CD4-positive, CD25-positive, alpha-beta regulatory T cell (primary cell): ENCODE results near the gene OR4C5. TPM values are rescaled to one million over a fixed set of nuclear protein-coding genes. Genes with fewer than 3 reads are reported as not detected.
"Not testable (repeated sequence)": the region's sequence is repeated elsewhere in the genome, so short reads cannot be mapped to it uniquely, and the experiment has no call there.

Experiments used
- ATAC-seq, 2 donors: fragments of 150-1000 bp; cut with Tn5 transposase; one replicate each; pipeline ENCODE4 v1.10.0; 2021; ENCODE audit warnings: low read depth in 2 of 2, moderate number of reproducible peaks in 2 of 2, moderate library complexity in 1 of 2
- DNase-seq, 3 donors: peaks; one replicate each; pipeline versions ENCODE4 v3.0.0 to v3.0.0-alpha.2; 2012 to 2022; ENCODE audit warnings: mixed read lengths in 1 of 3
- H3K27ac ChIP-seq: one replicate; pipeline ENCODE4 v1.7.0; 2013; ENCODE audit warnings: mild to moderate bottlenecking, low read length; ENCODE audit not compliant: insufficient read depth, poor library complexity, severe bottlenecking
- H3K27me3 ChIP-seq: one replicate; pipeline ENCODE4 v1.7.0; 2013; ENCODE audit warnings: low read length; ENCODE audit not compliant: control insufficient read depth, insufficient read depth
- H3K36me3 ChIP-seq: one replicate; pipeline ENCODE4 v1.7.0; 2013; ENCODE audit warnings: mild to moderate bottlenecking, low read length, moderate library complexity; ENCODE audit not compliant: control insufficient read depth, insufficient read depth
- H3K4me1 ChIP-seq: 2 replicates; pipeline ENCODE4 v1.7.0; 2013; ENCODE audit warnings: mild to moderate bottlenecking, low read length; ENCODE audit not compliant: insufficient read depth, control insufficient read depth, poor library complexity, severe bottlenecking
- H3K4me3 ChIP-seq: one replicate; pipeline ENCODE4 v1.7.0; 2013; ENCODE audit warnings: low read depth, mild to moderate bottlenecking, low read length, moderate library complexity
- H3K9me3 ChIP-seq, 2 experiments: 1 replicate in 1 of 2; 2 replicates in 1 of 2; pipeline ENCODE4 v1.7.0; 2013; ENCODE audit warnings: low read length in 2 of 2, mild to moderate bottlenecking in 1 of 2, moderate library complexity in 1 of 2; ENCODE audit not compliant: control insufficient read depth in 2 of 2
- H3K27ac Mint-ChIP-seq, 3 donors: one replicate each; pipeline ENCODE4 v1.8.0; 2020 to 2022; ENCODE audit warnings: mild to moderate bottlenecking in 3 of 3, mixed read lengths in 3 of 3, moderate library complexity in 2 of 3
- H3K27me3 Mint-ChIP-seq: one replicate; pipeline ENCODE4 v1.8.0; 2022; ENCODE audit warnings: mild to moderate bottlenecking, mixed read lengths
- H3K36me3 Mint-ChIP-seq: one replicate; pipeline ENCODE4 v1.8.0; 2020; ENCODE audit warnings: mixed read lengths
- H3K4me1 Mint-ChIP-seq, 4 donors: one replicate each; pipeline ENCODE4 v1.8.0; 2020 to 2022; ENCODE audit warnings: mixed read lengths in 4 of 4, mild to moderate bottlenecking in 1 of 4
- H3K4me3 Mint-ChIP-seq, 4 donors: one replicate each; pipeline ENCODE4 v1.8.0; 2020 to 2022; ENCODE audit warnings: mild to moderate bottlenecking in 4 of 4, mixed read lengths in 4 of 4, moderate library complexity in 3 of 4
- H3K9me3 Mint-ChIP-seq, 7 donors: one replicate each; pipeline ENCODE4 v1.8.0; 2020 to 2022; ENCODE audit warnings: mixed read lengths in 7 of 7, mild to moderate bottlenecking in 3 of 7, moderate library complexity in 2 of 7
- polyA plus RNA-seq, 4 donors: library from polyadenylated mRNA; unstranded; fragments of 300-500 nt; fragmentation: Illumina TruSeq; gene quantifications; one replicate each; pipeline ENCODE4 v1.2.3, GENCODE V29; 2021
- total RNA-seq: library from RNA; stranded (reverse); gene quantifications from one replicate; pipeline ENCODE4 v1.2.3, GENCODE V29; 2022

OR4C5 gene
- total and polyA plus RNA-seq, 5 donors from 2014 or later: not detected

GRCh38 chr11:48341466-48341865 is 24.8 kb downstream of the OR4C5 start:
- H3K9me3 Mint-ChIP-seq: peaks cover 0 to 17% (median 6%) of the 10 kb centered on the region in 7 donors
- peaks cover 5 to 25% (median 10%) of the 10 kb centered on the region in 4 donors for H3K4me1 Mint-ChIP-seq
- H3K27ac Mint-ChIP-seq: no peak overlapping the region
- Histone ChIP-seq H3K27ac (no peak overlapping the region), H3K27me3 (no peaks in the 10 kb centered on the region), H3K36me3 (no peaks in the 10 kb centered on the region), H3K4me3 (no peak overlapping the region), H3K4me1 (no peaks in the 10 kb centered on the region), H3K9me3 (peaks cover 0 to 8% of the 10 kb centered on the region in 2 experiments)
- ATAC-seq (no peak), DNase-seq (peak in 1 of 3 donors; percentile 9)
- H3K4me3 Mint-ChIP-seq: peak overlapping the region in 1 of 4 donors; percentile 21
- peaks cover 5% of the 10 kb centered on the region for H3K36me3 Mint-ChIP-seq
- H3K27me3 Mint-ChIP-seq: peaks cover 14% of the 10 kb centered on the region

GRCh38 chr11:48324620-48325019 is 41.6 kb downstream of the OR4C5 start, which contains the start of gene OR4C3:
Gene OR4C3, plus strand, starts transcription at chr11:48324920. Its CDS starts 102 bp downstream, at chr11:48325022.
- not testable (repeated sequence) for H3K36me3 Mint-ChIP-seq

GRCh38 chr11:48319813-48320212 is 46.5 kb downstream of the OR4C5 start:
- not testable (repeated sequence) for H3K9me3 ChIP-seq, H3K9me3 Mint-ChIP-seq, H3K4me3 Mint-ChIP-seq, H3K4me1 Mint-ChIP-seq, H3K27ac ChIP-seq, H3K27me3 ChIP-seq, H3K36me3 ChIP-seq, H3K4me1 ChIP-seq, H3K36me3 Mint-ChIP-seq, ATAC-seq, DNase-seq, H3K27ac Mint-ChIP-seq, H3K4me3 ChIP-seq
- H3K27me3 Mint-ChIP-seq: peaks cover 13% of the 10 kb centered on the region

More at GRCh38 chr11:48324620-48325019, 41.6 kb downstream of the OR4C5 start, which contains the start of gene OR4C3:
- H3K27ac Mint-ChIP-seq, H3K4me3 Mint-ChIP-seq, ATAC-seq, H3K9me3 Mint-ChIP-seq, H3K27me3 ChIP-seq, H3K36me3 ChIP-seq, DNase-seq, H3K4me1 Mint-ChIP-seq, H3K27ac ChIP-seq, H3K4me3 ChIP-seq, H3K4me1 ChIP-seq, H3K9me3 ChIP-seq: not testable (repeated sequence)
- peaks cover 23% of the 10 kb centered on the region for H3K27me3 Mint-ChIP-seq

Other genes starting within 250 kb of the OR4C5 start
- not detected for gene OR4B1, start 149.7 kb downstream of the OR4C5 start, total RNA-seq
- not detected for gene OR4B1, start 149.7 kb downstream of the OR4C5 start, polyA plus RNA-seq
- not detected for gene OR4X2, start 121.4 kb downstream of the OR4C5 start, total RNA-seq
- not detected for gene OR4X2, start 121.4 kb downstream of the OR4C5 start, polyA plus RNA-seq
- gene OR4X1, start 102.6 kb downstream of the OR4C5 start, total RNA-seq: not detected
- not detected for gene OR4X1, start 102.6 kb downstream of the OR4C5 start, polyA plus RNA-seq
- not detected for gene OR4S1, start 60.2 kb downstream of the OR4C5 start, total RNA-seq
- not detected for gene OR4S1, start 60.2 kb downstream of the OR4C5 start, polyA plus RNA-seq
- gene OR4C3, start 41.5 kb downstream of the OR4C5 start, total RNA-seq: not detected
- gene OR4C3, start 41.5 kb downstream of the OR4C5 start, polyA plus RNA-seq: not detected
- gene OR4A47, start 122.3 kb upstream of the OR4C5 start, total RNA-seq: not detected
- not detected for gene OR4A47, start 122.3 kb upstream of the OR4C5 start, polyA plus RNA-seq